ENCODE results near the gene SBNO2. TPM values are rescaled to one million over a fixed set of nuclear protein-coding genes. Genes with fewer than 3 reads are reported as not detected.

Gene SBNO2
- polyA plus RNA-seq, 3 donors, result 0.71 to 75.0 (median 2.6) TPM

DNA sequence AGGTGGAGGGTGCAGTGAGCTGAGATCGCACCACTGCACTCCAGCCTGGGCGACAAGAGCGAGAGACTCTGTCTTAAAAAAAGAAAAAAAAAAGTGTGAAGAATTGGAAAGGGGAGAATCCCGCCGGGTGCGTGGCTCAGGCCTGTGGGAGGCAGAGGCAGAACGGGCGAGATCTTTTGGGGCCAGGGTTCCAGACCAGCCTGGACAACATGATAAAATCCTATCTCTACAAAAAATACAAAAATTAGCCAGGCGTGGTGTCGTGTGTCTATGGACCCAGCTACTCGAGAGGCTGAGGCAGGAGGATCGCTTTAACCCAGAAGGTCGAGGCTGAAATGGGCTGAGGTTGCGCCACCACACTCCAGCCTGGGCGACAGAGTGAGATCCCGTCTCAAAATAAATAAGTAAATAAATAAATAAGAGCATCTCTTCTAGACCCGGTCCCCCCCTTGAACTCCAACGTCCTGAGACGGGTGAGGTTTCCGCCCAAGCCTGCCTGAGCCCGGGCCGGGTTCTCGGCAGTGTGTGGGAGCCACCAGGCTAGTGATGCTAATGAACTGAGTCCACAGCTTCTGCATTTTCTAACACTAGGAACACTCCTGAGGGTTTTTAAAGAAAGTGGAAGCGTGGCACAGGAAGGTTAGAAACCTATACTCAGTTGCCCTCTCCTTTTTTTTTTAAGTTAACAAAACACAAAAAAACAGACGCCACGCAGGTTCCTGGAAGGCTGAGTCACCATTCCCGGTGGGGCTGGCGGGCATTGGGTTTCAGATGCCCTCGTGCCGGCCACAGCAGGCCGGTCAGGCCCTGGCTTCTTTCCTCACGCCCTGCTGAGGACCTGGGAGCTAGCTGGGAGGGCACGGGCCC is 48.2 kb downstream of the SBNO2 start:
- H3K36me3 ChIP-seq (replicated peaks in 1 of 2; ENCODE audit: control insufficient read depth in 1 of 2, insufficient read depth in 2 of 2, low read length in 2 of 2), result peaks cover 75 to 90% of the 10 kb centered on the region in 2 donors
- Mint-ChIP-seq H3K4me3 (no peak overlapping the region), H3K36me3 (peaks cover 50 to 87% of the 10 kb centered on the region in 2 donors), H3K4me1 (peaks cover 11% of the 10 kb centered on the region), H3K27me3 (ENCODE audit: low read depth in 3 of 3) (peaks cover 0 to 4% (median 0%) of the 10 kb centered on the region in 3 donors), H3K9me3 (peaks cover 0 to 3% (median 0%) of the 10 kb centered on the region in 7 donors), H3K27ac (peak overlapping the region in 4 of 7 donors; percentile 15 to 69 (median 44))
- intact Hi-C loops (cut with micrococcal nuclease), result no loop called here
- no peak overlapping the region for H3K4me3 ChIP-seq (replicated peaks in 1 of 3; ENCODE audit: low read depth in 2 of 3, low read length in 3 of 3)
- 83% methylated on average over 15 of the region's 33 CpGs for WGBS (ENCODE audit: insufficient coverage)
- no peak overlapping the region for H3K27ac ChIP-seq (ENCODE audit: low read depth in 1 of 2, low read length in 2 of 2)
- peaks cover 5 to 11% of the 10 kb centered on the region in 2 donors for H3K4me1 ChIP-seq (ENCODE audit: control insufficient read depth in 1 of 2, insufficient read depth in 2 of 2, low read length in 2 of 2)
- H3K27me3 ChIP-seq (ENCODE audit: control insufficient read depth in 2 of 2, insufficient read depth in 2 of 2, low read length in 2 of 2), result no peaks in the 10 kb centered on the region
- peaks cover 46% of the 10 kb centered on the region for H3K79me2 ChIP-seq (ENCODE audit: insufficient read depth, low read length)
- peaks cover 99% of the 10 kb centered on the region for H4K20me1 ChIP-seq (ENCODE audit: insufficient read depth, low read length)
- H3K9ac ChIP-seq (ENCODE audit: insufficient read depth, low read length, poor library complexity, severe bottlenecking), result no peak overlapping the region
- TF ChIP-seq, protein P1, sequence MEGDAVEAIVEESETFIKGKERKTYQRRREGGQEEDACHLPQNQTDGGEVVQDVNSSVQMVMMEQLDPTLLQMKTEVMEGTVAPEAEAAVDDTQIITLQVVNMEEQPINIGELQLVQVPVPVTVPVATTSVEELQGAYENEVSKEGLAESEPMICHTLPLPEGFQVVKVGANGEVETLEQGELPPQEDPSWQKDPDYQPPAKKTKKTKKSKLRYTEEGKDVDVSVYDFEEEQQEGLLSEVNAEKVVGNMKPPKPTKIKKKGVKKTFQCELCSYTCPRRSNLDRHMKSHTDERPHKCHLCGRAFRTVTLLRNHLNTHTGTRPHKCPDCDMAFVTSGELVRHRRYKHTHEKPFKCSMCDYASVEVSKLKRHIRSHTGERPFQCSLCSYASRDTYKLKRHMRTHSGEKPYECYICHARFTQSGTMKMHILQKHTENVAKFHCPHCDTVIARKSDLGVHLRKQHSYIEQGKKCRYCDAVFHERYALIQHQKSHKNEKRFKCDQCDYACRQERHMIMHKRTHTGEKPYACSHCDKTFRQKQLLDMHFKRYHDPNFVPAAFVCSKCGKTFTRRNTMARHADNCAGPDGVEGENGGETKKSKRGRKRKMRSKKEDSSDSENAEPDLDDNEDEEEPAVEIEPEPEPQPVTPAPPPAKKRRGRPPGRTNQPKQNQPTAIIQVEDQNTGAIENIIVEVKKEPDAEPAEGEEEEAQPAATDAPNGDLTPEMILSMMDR (IDR thresholded peaks at IDR 0.05), result no peak
- no peaks in the 10 kb centered on the region for H3K9me3 ChIP-seq (replicated peaks in 1 of 2; ENCODE audit: control insufficient read depth in 1 of 2, insufficient read depth in 1 of 2, low read length in 2 of 2)
- DNase-seq, result no peak
- no peak overlapping the region for H3K4me2 ChIP-seq (replicated peaks; ENCODE audit: extremely low read depth, low read length, poor library complexity, severe bottlenecking)
- no peak overlapping the region for H2AFZ ChIP-seq (ENCODE audit: insufficient read depth, low read depth, low read length, poor library complexity, severe bottlenecking)

DNA sequence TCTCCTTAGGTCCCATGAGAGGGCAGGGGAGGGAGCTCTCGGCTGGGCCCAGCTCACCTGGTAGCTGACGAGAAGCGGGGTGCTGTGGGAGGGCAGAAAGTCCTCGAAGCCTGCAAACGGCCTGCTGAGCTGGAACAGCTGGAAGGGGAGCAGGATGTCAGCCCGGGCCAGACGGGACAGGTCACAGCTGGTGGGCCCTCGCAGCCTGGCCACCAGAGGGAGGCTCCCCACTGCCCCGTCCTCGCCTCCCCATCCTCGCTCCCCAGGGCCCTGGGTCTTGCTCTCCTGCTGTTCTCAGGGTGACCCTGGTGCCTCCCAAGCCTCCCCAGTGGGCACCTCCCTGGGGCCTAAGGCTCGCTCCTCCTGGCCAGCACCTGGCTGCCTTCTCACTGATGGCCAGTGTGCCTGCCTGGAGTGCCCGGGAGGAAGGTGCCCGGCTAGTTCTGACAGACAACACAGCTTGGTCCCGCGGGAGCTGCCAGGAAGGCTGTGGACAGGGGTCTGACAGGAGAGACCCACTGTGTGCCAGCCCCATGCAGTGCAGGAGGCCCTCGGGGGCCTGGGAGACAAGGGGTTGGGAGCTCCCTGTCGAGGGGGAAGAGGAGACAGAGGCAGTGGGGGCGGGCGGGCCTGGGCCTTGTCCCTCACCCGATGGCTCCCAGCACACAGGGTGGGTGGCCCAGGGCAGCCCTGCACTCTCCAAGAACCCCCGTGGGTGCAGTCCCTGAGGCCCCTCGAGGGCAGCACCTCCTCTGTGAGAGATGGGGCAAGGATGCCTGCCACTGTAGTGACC is 50.0 kb downstream of the SBNO2 start:
- TF ChIP-seq, protein P1 (IDR thresholded peaks at IDR 0.05), result no peak
- Mint-ChIP-seq H3K4me3 (no peak overlapping the region), H3K9me3 (peaks cover 0 to 3% (median 0%) of the 10 kb centered on the region in 7 donors), H3K4me1 (no peaks in the 10 kb centered on the region), H3K27me3 (ENCODE audit: low read depth in 3 of 3) (peaks cover 0 to 3% (median 0%) of the 10 kb centered on the region in 3 donors), H3K27ac (no peak overlapping the region), H3K36me3 (peaks cover 55 to 90% of the 10 kb centered on the region in 2 donors)
- H3K9me3 ChIP-seq (replicated peaks in 1 of 2; ENCODE audit: control insufficient read depth in 1 of 2, insufficient read depth in 1 of 2, low read length in 2 of 2), result no peaks in the 10 kb centered on the region
- H3K9ac ChIP-seq (ENCODE audit: insufficient read depth, low read length, poor library complexity, severe bottlenecking), result no peak overlapping the region
- 97% methylated on average over 23 of the region's 23 CpGs for WGBS (ENCODE audit: insufficient coverage)
- intact Hi-C loops (cut with micrococcal nuclease), result no loop called here
- peaks cover 82 to 94% of the 10 kb centered on the region in 2 donors for H3K36me3 ChIP-seq (replicated peaks in 1 of 2; ENCODE audit: control insufficient read depth in 1 of 2, insufficient read depth in 2 of 2, low read length in 2 of 2)
- H4K20me1 ChIP-seq (ENCODE audit: insufficient read depth, low read length), result peaks cover 98% of the 10 kb centered on the region
- no peak overlapping the region for H3K4me2 ChIP-seq (replicated peaks; ENCODE audit: extremely low read depth, low read length, poor library complexity, severe bottlenecking)
- no peaks in the 10 kb centered on the region for H3K4me1 ChIP-seq (ENCODE audit: control insufficient read depth in 1 of 2, insufficient read depth in 2 of 2, low read length in 2 of 2)
- H3K4me3 ChIP-seq (replicated peaks in 1 of 3; ENCODE audit: low read depth in 2 of 3, low read length in 3 of 3), result no peak overlapping the region
- no peak overlapping the region for H2AFZ ChIP-seq (ENCODE audit: insufficient read depth, low read depth, low read length, poor library complexity, severe bottlenecking)
- peaks cover 32% of the 10 kb centered on the region for H3K79me2 ChIP-seq (ENCODE audit: insufficient read depth, low read length)
- H3K27ac ChIP-seq (ENCODE audit: low read depth in 1 of 2, low read length in 2 of 2), result peak overlapping the region in 1 of 2 donors; percentile 34
- no peaks in the 10 kb centered on the region for H3K27me3 ChIP-seq (ENCODE audit: control insufficient read depth in 2 of 2, insufficient read depth in 2 of 2, low read length in 2 of 2)
- DNase-seq, result no peak
